ENCODE data around the gene EXOC6B. TPM values are rescaled to one million over a fixed set of nuclear protein-coding genes. Genes with fewer than 3 reads are reported as not detected.

EXOC6B gene
- total RNA-seq, 4 donors from 2014 or later, result 54.9 to 93.7 (median 64.6) TPM

GRCh38 chr2:72713857-72714256 lies 112.0 kb downstream of the EXOC6B start:
- H3K9me3 ChIP-seq, result no peaks in the 10 kb centered on the region
- H3K27me3 ChIP-seq, result no peaks in the 10 kb centered on the region
- TF ChIP-seq CTCF (IDR thresholded peaks at IDR 0.05) (no peak), POLR2A (IDR thresholded peaks at IDR 0.05) (no peak)
- DNase-seq, result no peak
- H3K27ac ChIP-seq, result no peak overlapping the region
- no peak overlapping the region for H3K4me3 ChIP-seq
- peaks cover 0 to 2% (median 0%) of the 10 kb centered on the region in 3 donors for H3K36me3 ChIP-seq
- no peaks in the 10 kb centered on the region for H3K4me1 ChIP-seq

- no peak for DNase-seq
- H3K27ac ChIP-seq, result no peak overlapping the region
- TF ChIP-seq POLR2A (IDR thresholded peaks at IDR 0.05), result no peak
- no peak for TF ChIP-seq CTCF (IDR thresholded peaks at IDR 0.05)
- H3K9me3 ChIP-seq, result no peaks in the 10 kb centered on the region
- no peaks in the 10 kb centered on the region for H3K27me3 ChIP-seq
- peaks cover 0 to 2% (median 0%) of the 10 kb centered on the region in 3 donors for H3K36me3 ChIP-seq
- H3K4me3 ChIP-seq, result no peak overlapping the region
- no peaks in the 10 kb centered on the region for H3K4me1 ChIP-seq
These were observed 112.9 kb downstream of the EXOC6B start for GRCh38 chr2:72712977-72713376.

- Histone ChIP-seq H3K4me3 (no peak overlapping the region), H3K4me1 (no peaks in the 10 kb centered on the region), H3K27me3 (no peaks in the 10 kb centered on the region), H3K27ac (no peak overlapping the region), H3K36me3 (peaks cover 0 to 2% (median 0%) of the 10 kb centered on the region in 3 donors), H3K9me3 (no peaks in the 10 kb centered on the region)
- TF ChIP-seq CTCF (IDR thresholded peaks at IDR 0.05), result no peak
- no peak for TF ChIP-seq POLR2A (IDR thresholded peaks at IDR 0.05)
- DNase-seq, result no peak
These were observed 113.5 kb downstream of the EXOC6B start for GRCh38 chr2:72712304-72712703.

GRCh38 chr2:72710418-72711152 lies 115.2 kb downstream of the EXOC6B start:
- no peak for TF ChIP-seq CTCF (IDR thresholded peaks at IDR 0.05)
- TF ChIP-seq POLR2A (IDR thresholded peaks at IDR 0.05), result no peak
- Histone ChIP-seq H3K4me3 (no peak overlapping the region), H3K27ac (no peak overlapping the region), H3K27me3 (no peaks in the 10 kb centered on the region), H3K36me3 (no peaks in the 10 kb centered on the region), H3K4me1 (no peaks in the 10 kb centered on the region), H3K9me3 (no peaks in the 10 kb centered on the region)
- no peak for DNase-seq

GRCh38 chr2:72708236-72708635 lies 117.6 kb downstream of the EXOC6B start:
- no peak for TF ChIP-seq CTCF (IDR thresholded peaks at IDR 0.05)
- no peak for TF ChIP-seq POLR2A (IDR thresholded peaks at IDR 0.05)
- H3K27me3 ChIP-seq, result no peaks in the 10 kb centered on the region
- no peak overlapping the region for H3K4me3 ChIP-seq
- H3K9me3 ChIP-seq, result no peaks in the 10 kb centered on the region
- no peak overlapping the region for H3K27ac ChIP-seq
- no peaks in the 10 kb centered on the region for H3K4me1 ChIP-seq
- H3K36me3 ChIP-seq, result no peaks in the 10 kb centered on the region
- no peak for DNase-seq
